Inflammatory macrophage (primary cell): ENCODE results near the gene AMN1.
A peak's percentile ranks its signal among the peaks of the same experiment; 100 is the strongest.
"Not testable (repeated sequence)": the region's sequence is repeated elsewhere in the genome, so short reads cannot be mapped to it uniquely, and the experiment has no call there.

Experiments used
- DNase-seq, 2 donors: peaks; one replicate each; pipeline ENCODE4 v3.0.0-alpha.2; 2020 to 2022
- total RNA-seq, 18 experiments: gene quantifications; one replicate each; lab custom pipeline; 2026; ENCODE audit warnings: mixed read lengths in 6 of 18, inconsistent platforms in 2 of 18; lab: John Stamatoyannopoulos, UW

The AMN1 gene
- 1.2 to 4.4 (median 2.5) reads per million in 18 experiments for total RNA-seq

- peak; percentile 100 for DNase-seq
Measured at GRCh38 chr12:31728917-31729640, at the start of gene AMN1. Gene AMN1 (minus strand): TSS chr12:31729021. CDS start chr12:31729008, 13 bp downstream.

GRCh38 chr12:31773867-31774266 lies 45.0 kb upstream of the AMN1 start:
- DNase-seq: no peak

DNA sequence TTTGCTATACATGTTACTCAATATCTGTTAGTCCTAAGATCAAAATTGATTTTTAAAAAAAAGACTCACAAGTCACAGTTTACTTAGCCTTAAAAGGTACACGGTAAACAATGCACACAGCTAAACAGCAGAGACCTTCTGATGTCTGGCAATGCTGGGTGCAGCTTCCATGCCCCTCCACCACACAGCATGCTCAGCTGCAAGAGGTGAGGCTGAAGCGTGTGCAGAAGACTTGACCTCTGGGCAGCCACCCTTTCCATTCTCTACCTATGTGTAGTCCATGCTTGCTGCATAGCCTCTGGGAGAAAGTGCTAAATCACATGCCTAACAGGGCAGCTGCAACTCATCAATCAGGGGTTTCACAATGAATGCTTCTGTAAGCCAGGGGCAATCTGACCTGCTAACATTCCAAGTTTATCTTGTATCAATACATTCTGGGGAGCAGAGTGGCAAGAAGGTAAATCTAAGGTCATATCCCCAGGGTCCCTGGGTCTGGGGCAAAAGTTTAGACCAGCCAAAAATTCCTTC lies 44.5 kb upstream of the AMN1 start:
- DNase-seq: no peak

GRCh38 chr12:31772685-31773222 lies 43.9 kb upstream of the AMN1 start:
- DNase-seq: no peak

- no peak for DNase-seq
Measured at GRCh38 chr12:31772186-31772585, 43.4 kb upstream of the AMN1 start.

DNA sequence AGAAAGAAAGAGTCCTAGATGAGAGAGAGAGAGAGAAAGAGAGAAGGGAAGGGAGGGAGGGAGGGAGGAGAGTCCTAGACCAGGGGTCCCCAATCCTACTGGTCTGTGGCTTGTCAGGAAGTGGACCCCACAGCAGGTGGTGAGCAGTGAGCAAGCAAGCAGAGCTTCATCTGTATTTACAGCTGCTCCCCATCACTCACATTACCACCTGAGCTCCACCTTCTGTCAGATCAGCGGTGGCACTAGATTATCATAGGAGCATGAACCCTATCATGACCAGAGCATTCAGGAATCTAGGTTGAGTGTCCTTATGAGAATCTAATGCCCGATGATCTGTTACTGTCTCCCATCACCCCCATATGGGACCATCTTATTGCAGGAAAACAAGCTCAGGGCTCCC lies 39.2 kb upstream of the AMN1 start:
- no peak for DNase-seq

GRCh38 chr12:31765931-31766330 lies 37.1 kb upstream of the AMN1 start:
- DNase-seq: peak; percentile 55 to 64

- DNase-seq: no peak
Measured at GRCh38 chr12:31759632-31760459, 31.0 kb upstream of the AMN1 start.

- not testable (repeated sequence) for DNase-seq
Measured at GRCh38 chr12:31758297-31758696, 29.5 kb upstream of the AMN1 start.

- peak; percentile 59 to 69 for DNase-seq
Measured at GRCh38 chr12:31756977-31757420, 28.2 kb upstream of the AMN1 start.

- no peak for DNase-seq
Measured at GRCh38 chr12:31752450-31752849, 23.6 kb upstream of the AMN1 start.

DNA sequence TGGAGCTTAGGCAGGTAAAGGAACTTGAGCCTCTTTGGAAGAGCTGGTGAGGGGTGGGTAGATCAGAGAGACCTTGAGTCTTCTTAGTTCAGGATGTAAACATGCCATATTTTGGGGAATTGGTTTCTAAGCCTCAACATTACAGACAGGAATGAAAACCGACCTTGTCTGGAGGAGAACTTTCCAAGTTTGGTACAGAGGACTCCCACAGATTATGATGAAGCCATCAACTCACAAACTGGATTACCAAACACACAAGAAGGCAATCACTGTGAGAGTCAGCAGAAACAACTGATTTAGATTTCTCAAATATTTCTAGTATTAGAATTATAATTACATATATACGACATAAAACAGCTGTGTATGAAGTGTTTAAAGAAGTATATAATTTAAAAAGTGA lies 22.3 kb upstream of the AMN1 start:
- DNase-seq: peak; percentile 37 to 63

GRCh38 chr12:31750747-31751039 lies 21.9 kb upstream of the AMN1 start:
- DNase-seq: no peak

- peak; percentile 92 to 94 for DNase-seq
Measured at GRCh38 chr12:31749024-31749704, 20.3 kb upstream of the AMN1 start.

DNA sequence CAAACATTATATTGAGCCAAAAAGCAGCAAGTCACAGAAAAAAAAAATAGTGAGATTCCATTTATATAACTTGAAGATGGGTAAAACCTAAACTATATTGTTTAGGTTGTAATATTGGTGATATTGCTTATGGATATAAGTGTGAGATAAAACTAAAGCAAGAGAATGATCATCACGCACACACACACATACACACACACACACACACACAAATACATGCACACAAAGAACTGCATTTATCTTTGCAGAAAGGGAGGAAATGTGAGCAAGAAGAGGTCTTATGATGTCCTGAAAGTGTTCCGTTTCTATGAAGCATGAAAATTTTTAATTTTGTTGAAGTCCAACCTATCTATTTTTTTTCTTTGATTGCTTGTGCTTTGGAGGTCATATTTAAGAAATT lies 16.4 kb upstream of the AMN1 start:
- no peak for DNase-seq

- DNase-seq: not testable (repeated sequence)
Measured at GRCh38 chr12:31744363-31744762, 15.5 kb upstream of the AMN1 start.

DNA sequence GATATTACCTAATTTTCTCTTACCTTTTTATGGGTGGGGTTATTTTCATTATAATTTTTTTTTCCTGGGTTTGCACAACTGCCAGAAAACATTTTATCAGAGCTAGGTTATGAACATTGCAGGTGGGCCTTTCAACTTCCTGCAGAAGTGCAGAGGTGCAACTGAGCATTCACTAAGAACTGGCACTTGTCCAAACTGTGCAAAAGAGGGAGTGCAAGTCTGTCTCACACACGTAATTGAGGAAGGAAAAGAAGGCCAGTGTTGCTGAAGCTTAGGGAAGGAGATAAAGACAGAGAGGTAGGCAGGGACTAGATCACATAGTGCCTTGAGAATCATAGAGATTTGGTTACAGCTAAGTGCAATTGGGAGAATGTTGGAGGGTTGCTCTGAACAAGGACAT lies 14.1 kb upstream of the AMN1 start:
- DNase-seq: peak; percentile 27 to 38

DNA sequence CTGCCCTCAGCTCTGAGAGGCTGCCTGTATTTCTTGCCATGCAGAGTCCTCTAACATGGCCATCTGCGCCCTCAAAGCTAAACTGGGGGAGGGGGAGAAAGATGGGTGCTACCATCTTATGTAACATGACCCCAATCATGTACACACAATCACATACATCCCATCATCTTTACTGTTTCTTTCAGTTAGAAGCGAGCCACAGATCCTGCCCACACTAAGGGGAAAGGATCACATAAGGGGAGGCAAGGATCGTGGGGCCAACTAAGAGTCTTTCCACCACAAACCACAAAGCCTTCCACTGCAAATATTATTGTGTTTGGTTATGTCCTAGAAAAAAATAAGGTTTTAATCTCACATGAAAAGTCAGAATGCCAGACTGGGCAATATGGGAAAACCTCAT lies 11.8 kb upstream of the AMN1 start:
- no peak for DNase-seq

DNA sequence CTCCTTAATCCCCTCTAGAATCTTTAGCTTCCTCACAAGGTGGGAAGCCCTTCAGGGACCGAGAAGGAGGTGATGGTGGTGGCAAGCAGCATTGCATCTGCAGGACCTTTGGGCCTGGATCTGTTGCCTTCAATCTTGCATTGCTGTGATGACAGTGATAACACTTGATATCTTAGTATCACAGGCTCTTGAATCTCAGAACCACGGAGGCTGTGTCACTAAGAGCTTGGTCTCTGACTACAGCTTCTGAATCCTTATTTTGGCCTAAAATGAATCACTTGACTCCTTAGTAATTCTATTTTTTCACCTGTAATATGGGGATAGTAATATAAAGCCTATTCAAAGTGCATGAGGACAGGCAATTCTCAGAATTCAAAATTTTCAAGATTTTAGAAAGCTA lies 8.9 kb upstream of the AMN1 start:
- no peak for DNase-seq

DNA sequence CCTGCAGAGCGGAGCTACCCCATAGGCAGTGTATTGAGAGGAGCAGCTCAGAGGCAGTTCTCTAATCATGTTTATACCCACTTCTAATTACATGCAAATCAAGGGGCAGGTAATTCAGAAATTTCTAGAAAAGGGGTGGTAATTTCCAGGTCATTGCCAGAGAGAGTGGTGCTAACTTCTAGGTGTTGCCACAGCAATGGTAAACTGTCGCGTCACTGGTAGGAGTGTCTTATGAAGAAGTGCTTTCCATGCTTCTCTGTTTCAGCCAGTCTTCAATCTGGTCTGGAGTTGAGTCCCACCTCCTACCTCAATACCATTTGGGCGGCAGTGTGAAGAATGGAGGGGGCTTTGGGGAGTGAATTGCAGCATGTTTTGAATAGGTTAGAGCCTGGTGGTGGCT lies 8.5 kb upstream of the AMN1 start:
- DNase-seq: no peak

GRCh38 chr12:31736472-31736871 lies 7.7 kb upstream of the AMN1 start:
- peak; percentile 43 to 73 for DNase-seq

DNA sequence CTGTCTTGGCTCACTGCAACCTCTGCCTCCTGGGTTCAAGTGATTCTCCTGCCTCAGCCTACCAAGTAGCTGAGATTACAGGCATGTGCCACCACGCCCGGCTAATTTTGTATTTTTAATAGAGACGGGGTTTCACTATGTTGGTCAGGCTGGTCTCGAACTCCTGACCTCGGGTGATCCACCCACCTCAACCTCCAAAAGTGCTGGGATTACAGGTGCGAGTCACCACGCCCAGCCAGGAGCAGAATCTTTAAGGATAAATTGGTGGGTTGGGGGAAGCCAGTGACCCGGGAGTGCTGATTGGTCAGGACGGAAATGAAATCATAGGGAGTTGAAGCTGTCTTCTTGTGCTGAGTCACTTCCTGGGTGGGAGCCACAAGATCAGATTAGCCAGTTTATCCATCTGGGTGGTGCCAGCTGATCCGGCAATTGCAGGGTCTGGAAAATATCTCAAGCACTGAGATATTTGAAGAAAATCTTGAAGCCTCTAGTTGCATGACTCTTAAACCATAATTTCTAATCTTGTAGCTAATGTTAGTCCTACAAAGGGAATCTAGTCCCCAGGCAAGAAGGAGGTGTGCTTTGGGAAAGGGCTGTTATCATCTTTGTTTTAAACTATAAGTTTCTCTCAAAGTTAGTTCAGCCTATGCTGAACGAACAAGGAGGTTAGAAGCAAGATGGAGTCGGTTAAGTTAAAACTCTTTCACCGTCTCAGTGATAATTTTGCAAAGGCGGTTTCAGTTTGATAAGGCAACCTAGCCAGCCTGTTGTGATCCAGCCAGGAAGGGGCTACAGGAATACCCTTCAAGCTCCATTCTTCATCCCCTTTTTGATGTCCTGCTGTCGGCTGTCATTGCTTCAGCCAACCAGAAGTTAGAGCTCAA lies 5.0 kb upstream of the AMN1 start:
- peak; percentile 2 to 36 for DNase-seq
